Measurements from ENCODE around the gene CDADC1. TPM values are rescaled to one million over a fixed set of nuclear protein-coding genes. Genes with fewer than 3 reads are reported as not detected.
"Not testable (repeated sequence)": the region's sequence is repeated elsewhere in the genome, so short reads cannot be mapped to it uniquely, and the experiment has no call there.

The CDADC1 gene
- total and polyA plus RNA-seq, 3 donors from 2014 or later, result 18.5 to 33.2 (median 32.5) TPM

DNA sequence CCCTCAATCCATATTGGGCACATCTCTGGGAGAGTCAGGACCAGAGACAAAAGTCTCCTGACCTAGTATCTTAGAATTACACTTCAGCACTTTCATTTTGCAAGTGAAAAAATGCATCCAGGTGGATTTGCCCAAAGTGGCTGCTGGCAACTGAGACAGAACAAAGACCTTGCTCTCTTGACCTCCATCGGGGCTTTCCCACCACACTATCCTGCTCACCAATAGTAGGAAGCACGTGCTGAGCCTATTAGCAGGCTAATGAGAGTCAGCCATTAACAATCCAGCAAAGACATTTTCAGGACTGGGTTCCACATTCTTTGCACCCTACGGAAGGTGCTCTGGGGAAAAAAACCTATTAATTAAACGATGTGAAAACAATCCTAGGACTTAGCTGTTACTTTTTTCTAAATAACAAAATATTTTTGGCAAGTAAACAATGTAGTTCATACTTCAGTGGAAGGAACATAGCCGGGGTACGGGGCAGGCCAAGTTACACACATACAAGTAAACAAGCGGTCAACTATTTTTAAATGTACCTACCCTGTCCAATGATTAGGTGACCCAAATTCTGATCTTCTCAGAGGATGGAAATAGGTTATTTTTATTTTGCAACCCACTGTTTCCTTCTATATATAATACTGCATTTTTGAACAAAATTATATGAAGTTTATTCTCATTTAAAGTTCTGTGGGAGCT, 78.6 kb downstream of the CDADC1 start:
- intact Hi-C loops (cut with DNase I; ENCODE audit: low total_unique reads), result no loop called here
- peak; percentile 50 for DNase-seq

GRCh38 chr13:49327145-49327544, 79.4 kb downstream of the CDADC1 start:
- intact Hi-C loops (cut with DNase I; ENCODE audit: low total_unique reads); H3K27me3 ChIP-seq; DNase-seq; H3K9me3 ChIP-seq; H3K4me3 ChIP-seq; H3K36me3 ChIP-seq (ENCODE audit: low read depth, missing control alignments): not testable (repeated sequence)
- H3K4me1 ChIP-seq, result peaks cover 19% of the 10 kb centered on the region
- WGBS, 2 donors, result 93 to 94% methylated on average over 3 of the region's 3 CpGs
- H3K27ac ChIP-seq, result peak overlapping the region; percentile 16 to 71

More for the DNA sequence above, 78.6 kb downstream of the CDADC1 start:
- Histone ChIP-seq H3K27ac (peak overlapping the region in 1 of 2 donors; percentile 71), H3K27me3 (no peaks in the 10 kb centered on the region), H3K4me1 (peaks cover 19% of the 10 kb centered on the region), H3K36me3 (ENCODE audit: low read depth, missing control alignments) (no peaks in the 10 kb centered on the region), H3K9me3 (no peaks in the 10 kb centered on the region), H3K4me3 (no peak overlapping the region)
- WGBS, 2 donors, result 45 to 54% methylated on average over 7 of the region's 7 CpGs
- TF ChIP-seq, protein P1, sequence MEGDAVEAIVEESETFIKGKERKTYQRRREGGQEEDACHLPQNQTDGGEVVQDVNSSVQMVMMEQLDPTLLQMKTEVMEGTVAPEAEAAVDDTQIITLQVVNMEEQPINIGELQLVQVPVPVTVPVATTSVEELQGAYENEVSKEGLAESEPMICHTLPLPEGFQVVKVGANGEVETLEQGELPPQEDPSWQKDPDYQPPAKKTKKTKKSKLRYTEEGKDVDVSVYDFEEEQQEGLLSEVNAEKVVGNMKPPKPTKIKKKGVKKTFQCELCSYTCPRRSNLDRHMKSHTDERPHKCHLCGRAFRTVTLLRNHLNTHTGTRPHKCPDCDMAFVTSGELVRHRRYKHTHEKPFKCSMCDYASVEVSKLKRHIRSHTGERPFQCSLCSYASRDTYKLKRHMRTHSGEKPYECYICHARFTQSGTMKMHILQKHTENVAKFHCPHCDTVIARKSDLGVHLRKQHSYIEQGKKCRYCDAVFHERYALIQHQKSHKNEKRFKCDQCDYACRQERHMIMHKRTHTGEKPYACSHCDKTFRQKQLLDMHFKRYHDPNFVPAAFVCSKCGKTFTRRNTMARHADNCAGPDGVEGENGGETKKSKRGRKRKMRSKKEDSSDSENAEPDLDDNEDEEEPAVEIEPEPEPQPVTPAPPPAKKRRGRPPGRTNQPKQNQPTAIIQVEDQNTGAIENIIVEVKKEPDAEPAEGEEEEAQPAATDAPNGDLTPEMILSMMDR (IDR thresholded peaks at IDR 0.05), result no peak
- no peak for TF ChIP-seq POLR2A (IDR thresholded peaks at IDR 0.05)

DNA sequence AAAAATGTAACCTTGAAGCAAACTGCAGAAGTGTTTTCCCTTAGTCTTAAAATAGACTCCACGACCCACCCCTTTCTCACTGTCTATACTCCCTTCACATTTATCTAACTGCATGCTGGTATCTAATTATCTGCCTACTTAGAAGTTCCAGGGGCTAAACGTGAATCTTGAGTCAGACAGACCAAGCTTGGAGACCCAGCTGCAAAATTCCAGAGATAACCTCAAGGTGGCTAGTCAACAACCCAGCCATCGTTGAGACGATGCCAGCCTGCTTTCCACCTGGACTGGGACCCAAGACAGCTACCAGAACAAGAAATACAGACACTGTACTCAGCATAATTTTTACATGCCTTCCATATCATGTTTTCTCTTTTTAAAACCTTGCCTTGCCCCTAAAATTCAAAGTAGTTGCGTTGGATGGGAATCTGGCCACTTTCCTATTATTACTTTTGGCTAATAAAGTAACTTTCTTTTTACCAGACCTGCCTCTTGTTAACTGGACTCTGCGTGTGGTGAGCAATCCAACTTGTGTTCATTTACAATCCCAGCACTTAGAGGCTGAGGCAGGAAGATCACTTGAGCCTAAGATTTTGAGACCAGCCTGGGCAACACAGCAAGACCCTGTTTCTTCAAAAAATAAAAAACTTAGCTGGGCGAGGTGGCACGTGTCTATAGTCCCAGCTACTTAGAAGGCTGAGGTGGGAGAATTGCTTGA, 82.3 kb downstream of the CDADC1 start:
- Histone ChIP-seq H3K36me3 (ENCODE audit: low read depth, missing control alignments) (no peaks in the 10 kb centered on the region), H3K4me3 (no peak overlapping the region), H3K27ac (peak overlapping the region; percentile 42 to 54), H3K9me3 (no peaks in the 10 kb centered on the region), H3K4me1 (peaks cover 19% of the 10 kb centered on the region), H3K27me3 (no peaks in the 10 kb centered on the region)
- TF ChIP-seq, protein P1 (IDR thresholded peaks at IDR 0.05), result peak in 1 of 3 experiments; percentile 14
- no peak for TF ChIP-seq POLR2A (IDR thresholded peaks at IDR 0.05)
- 37 to 48% methylated on average over 8 of the region's 8 CpGs for WGBS, 2 donors
- DNase-seq, result no peak
- intact Hi-C loops (cut with DNase I; ENCODE audit: low total_unique reads), result no loop called here

DNA sequence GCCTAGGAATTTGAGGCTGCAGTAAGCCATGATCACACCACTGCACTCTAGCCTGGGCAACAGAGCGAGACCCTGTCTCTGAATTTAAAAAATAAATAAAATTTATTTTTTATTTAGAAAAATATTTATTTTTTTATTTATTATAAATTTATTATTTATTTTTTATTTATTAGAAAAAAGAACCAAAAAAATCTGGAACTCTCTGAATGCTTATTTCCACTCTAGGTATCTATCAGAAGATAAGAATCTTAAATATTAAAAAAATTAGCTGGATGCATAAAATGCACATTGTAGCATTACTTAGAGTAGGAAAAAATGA, 82.8 kb downstream of the CDADC1 start:
- 95 to 100% methylated on average over 1 of the region's 1 CpG for WGBS, 2 donors
- Histone ChIP-seq H3K27ac (peak overlapping the region in 1 of 2 donors; percentile 54), H3K9me3 (no peaks in the 10 kb centered on the region), H3K4me3 (no peak overlapping the region), H3K27me3 (no peaks in the 10 kb centered on the region), H3K36me3 (ENCODE audit: low read depth, missing control alignments) (no peaks in the 10 kb centered on the region), H3K4me1 (peaks cover 19% of the 10 kb centered on the region)
- DNase-seq, result no peak
- TF ChIP-seq, protein P1 (IDR thresholded peaks at IDR 0.05), result no peak
- TF ChIP-seq POLR2A (IDR thresholded peaks at IDR 0.05), result no peak
- intact Hi-C loops (cut with DNase I; ENCODE audit: low total_unique reads), result no loop called here

DNA sequence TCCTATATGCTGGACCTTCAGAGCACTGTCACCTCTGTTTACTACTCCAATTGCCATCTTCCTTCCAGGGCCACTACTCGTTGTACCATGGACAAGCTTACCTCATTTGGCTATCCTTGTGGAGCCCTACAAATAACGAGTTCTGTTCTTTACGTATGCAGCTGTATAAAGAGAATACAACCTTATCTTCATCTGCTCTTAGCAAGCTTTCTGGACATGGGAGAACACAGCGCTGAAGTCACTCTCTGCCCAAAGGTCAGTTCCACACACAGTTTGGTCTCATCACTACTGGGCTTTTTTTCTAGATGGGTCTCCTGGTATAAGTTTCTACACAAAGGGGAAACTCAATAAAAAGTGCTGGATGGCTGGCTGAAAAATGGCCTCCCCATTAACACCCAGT, 88.9 kb downstream of the CDADC1 start:
- no peak for DNase-seq

More for the DNA sequence above, 88.9 kb downstream of the CDADC1 start:
- Histone ChIP-seq H3K27ac (no peak overlapping the region), H3K9me3 (no peaks in the 10 kb centered on the region), H3K4me3 (no peak overlapping the region), H3K36me3 (ENCODE audit: low read depth, missing control alignments) (no peaks in the 10 kb centered on the region), H3K4me1 (no peaks in the 10 kb centered on the region), H3K27me3 (no peaks in the 10 kb centered on the region)
- TF ChIP-seq, protein P1 (IDR thresholded peaks at IDR 0.05), result no peak
- TF ChIP-seq POLR2A (IDR thresholded peaks at IDR 0.05), result no peak
- intact Hi-C loops (cut with DNase I; ENCODE audit: low total_unique reads), result no loop called here
- WGBS, 2 donors, result 86 to 95% methylated on average over 4 of the region's 4 CpGs
